ENCODE measurements around the gene PCED1A.
A peak's percentile ranks its signal among the peaks of the same experiment; 100 is the strongest.

Gene PCED1A, protein sequence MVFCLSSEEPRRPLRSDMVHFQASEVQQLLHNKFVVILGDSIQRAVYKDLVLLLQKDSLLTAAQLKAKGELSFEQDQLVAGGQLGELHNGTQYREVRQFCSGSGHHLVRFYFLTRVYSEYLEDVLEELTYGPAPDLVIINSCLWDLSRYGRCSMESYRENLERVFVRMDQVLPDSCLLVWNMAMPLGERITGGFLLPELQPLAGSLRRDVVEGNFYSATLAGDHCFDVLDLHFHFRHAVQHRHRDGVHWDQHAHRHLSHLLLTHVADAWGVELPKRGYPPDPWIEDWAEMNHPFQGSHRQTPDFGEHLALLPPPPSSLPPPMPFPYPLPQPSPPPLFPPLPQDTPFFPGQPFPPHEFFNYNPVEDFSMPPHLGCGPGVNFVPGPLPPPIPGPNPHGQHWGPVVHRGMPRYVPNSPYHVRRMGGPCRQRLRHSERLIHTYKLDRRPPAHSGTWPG

DNA sequence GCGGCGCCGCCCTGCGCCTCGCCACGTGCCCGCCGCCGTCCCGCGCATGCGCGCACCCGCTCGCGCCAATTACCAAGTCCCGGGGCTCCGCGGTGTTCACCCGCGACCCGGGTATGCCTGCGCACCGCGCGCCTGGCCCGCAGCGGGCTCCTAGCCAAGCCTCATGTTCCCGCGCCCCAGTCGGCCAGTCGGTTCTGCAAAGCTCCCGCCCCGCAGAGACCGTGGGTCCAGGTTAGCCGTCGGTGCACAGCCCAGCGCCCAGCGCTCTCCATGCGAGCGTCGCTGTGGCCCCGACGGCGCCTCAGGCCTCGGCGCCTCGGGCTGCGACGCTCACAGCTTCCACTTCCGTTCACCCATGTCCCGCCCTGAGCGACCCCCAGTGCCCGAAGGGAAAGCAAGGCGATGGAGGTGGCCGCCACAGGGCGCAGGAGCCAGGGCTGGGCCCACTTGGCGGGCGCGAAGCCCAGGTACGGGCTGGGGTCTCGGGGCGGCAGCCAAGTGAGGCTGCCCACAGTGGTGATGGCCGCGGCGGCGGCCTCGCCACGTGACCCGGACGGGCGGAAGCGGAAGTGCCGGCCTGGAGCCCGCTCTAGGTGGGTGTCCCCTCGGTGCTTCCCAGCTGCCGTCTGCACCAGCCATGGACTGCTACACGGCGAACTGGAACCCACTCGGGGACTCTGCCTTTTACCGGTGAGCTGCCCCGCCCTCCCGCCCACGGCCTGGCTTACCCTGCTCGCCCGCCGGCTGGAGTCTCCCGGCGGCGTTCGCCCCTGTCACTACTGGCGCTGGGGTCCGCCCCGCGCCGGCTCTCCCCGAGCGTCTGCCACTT is at the start of gene PCED1A, which contains the start of gene VPS16:
Gene PCED1A (minus strand): TSS at position 518 of the 829 bp plus-strand sequence. CDS start 743 bp downstream, outside the sequence.
Gene VPS16 (plus strand): TSS at position 608 of the 829 bp plus-strand sequence. CDS start 30 bp downstream, at position 638.
- DNase-seq (ENCODE audit: low spot score), result peak; percentile 85

DNA sequence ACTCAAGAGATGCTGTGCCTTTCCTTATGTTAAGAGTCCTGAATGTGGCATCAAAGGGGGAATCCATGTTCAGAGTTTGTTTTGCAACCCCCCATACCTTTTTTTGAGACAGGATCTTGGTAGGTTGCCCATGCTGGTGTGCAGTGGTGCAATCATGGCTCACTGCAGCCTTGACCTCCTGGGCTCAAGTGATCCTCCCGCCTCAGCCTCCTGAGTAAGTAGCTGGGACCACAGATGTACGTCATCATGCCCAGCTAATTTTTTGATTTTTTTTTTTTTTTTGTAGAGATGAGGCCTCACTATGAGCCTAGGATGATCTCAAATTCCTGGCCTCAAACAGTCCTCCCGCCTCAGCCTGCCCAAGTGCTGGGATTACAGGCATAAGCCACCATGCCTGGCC is 49.3 kb upstream of the PCED1A start:
- no peak for DNase-seq (ENCODE audit: low spot score)

DNA sequence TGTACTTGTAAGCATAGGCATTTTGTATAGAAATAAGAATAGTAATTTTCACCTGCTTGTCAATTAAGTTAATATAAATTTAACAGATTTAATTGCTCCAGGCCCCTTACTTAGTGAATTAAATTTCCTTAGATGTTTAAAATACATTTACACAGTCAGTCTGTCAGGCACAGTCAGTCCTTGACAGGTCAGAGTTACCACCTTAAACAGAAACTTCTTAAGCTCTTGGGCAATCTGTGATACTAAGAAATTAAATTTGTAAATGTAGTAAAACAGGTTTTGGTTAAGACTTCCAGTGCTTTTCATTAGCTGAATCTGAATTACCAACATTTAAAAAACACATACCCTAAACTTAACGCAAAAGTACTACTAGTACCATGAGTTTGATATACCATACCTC is 48.8 kb upstream of the PCED1A start:
- no peak for DNase-seq (ENCODE audit: low spot score)

- DNase-seq (ENCODE audit: low spot score), result no peak
Observed at GRCh38 chr20:2888224-2888955, 47.9 kb upstream of the PCED1A start.

DNA sequence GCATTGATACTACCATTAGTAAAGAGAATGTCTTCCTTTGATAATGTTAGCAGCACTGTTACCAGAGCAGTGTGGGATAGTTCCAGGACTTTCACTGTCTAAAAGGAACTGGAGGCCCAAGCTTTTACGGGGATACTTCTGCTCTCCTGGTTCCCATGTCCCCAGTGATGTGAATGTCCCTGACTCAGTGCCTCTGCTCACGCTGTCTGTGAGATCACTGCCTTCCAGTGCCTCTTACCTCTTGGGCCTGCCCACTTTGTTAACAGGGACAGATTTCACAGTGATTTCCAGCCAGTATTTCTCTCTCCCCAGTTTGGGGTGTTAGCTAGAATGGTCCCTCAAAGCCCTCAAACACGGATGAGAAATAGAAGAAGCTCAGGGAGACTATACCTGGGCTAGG is 47.3 kb upstream of the PCED1A start:
- DNase-seq (ENCODE audit: low spot score), result no peak

GRCh38 chr20:2883726-2884637 is 43.5 kb upstream of the PCED1A start:
- no peak for DNase-seq (ENCODE audit: low spot score)

DNA sequence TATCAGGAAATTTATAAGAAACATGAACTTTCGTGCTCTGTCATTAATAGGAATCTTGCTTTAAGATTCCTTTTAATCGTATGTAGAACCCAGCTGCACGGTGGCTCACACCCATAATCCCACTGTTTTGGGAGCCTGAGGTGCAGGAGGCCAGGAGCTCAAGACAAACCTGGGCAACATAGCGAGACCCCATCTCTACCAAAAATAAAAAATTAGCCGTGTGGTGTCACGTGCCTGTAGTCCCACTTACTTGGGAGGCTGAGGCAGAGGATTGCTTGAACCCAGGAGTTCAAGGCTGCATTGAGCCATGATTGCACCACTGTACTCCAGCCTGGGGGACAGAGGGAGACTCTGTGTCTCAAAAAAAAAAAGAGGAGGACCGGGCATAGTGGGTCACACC is 40.2 kb upstream of the PCED1A start:
- DNase-seq (ENCODE audit: low spot score), result no peak

- no peak for DNase-seq (ENCODE audit: low spot score)
Observed at GRCh38 chr20:2879146-2879545, 38.7 kb upstream of the PCED1A start.

DNA sequence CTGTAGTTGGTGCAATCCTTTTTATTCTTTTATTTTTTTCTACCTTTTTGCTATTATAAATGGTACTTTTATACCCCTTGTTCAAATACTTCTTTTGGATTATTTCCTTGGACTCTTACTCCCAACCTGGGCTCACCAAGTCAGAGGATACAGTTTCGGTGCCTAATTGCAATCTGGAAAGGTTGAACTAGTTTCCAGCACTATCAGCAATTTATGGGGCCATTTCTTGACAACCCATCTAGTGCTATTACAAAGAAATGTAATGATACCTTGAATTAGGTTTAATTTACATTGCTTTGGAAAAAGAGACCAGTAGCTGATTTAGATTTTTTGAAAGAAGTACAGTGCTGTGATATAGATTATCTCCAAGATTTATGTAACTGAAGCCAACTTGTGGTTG is 38.1 kb upstream of the PCED1A start:
- no peak for DNase-seq (ENCODE audit: low spot score)

GRCh38 chr20:2875690-2876203 is 35.3 kb upstream of the PCED1A start:
- DNase-seq (ENCODE audit: low spot score), result no peak

DNA sequence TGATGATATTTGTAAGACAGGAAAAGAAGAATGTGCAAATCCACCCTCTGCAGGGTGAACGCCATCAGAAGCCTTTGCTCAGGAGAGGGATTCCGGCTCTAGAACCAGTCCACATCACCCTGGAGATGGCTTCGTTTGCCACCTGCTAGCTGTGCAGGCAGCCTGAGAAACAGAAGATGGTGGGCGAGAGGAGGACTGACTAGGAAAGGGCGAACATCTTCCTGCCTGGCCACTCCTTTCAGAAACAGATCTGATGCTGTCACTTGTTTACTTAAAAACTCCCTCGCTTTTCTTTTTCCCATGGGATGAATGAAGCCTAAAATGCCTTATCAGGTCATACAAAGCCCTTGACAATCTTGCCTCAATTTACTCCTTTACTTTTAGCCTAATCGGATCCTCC is 34.0 kb upstream of the PCED1A start:
- no peak for DNase-seq (ENCODE audit: low spot score)

- peak; percentile 51 for DNase-seq (ENCODE audit: low spot score)
Observed at GRCh38 chr20:2873747-2874041, 33.2 kb upstream of the PCED1A start.

DNA sequence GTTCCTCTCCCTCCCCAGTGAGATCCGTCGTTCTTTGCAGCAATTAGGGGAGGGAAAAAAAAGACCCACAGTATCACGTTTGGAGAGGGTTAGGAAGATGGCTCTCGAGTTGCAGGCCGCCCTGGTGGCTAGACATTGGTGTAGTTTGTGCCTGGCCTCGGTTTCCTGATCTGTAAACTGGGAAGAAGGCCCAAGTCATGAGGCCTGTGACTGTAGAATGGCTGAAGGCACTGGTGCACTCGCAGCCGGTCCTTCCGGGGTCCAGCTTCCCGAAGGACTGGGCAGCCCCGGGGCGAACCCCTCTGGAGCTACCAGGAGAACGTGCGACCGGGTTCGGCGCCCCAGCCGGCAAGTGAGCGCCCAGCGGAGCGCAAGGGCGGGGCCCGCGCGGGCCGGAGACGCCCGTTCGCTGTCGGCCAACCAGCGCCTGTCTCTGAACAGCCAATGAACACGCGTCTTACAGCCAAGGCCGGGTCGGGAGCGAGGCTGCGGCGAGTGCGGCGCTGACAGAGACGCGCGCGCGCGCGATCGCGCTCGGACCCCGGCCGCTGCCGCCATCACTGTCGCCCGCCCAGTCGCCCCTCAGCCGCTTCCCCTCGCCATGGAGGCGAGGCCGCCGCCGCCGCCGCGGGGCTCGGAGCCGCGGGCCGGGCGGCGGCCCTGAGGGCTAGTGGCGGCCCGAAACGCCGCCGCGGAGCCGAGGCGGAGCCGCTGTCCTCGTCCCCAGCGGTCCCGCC is 32.7 kb upstream of the PCED1A start, which contains the start of gene PTPRA:
Gene PTPRA (plus strand): TSS at position 472 of the 737 bp plus-strand sequence. CDS start 90,797 bp downstream, outside the sequence.
- peak; percentile 91 for DNase-seq (ENCODE audit: low spot score)

- DNase-seq (ENCODE audit: low spot score), result peak; percentile 71
Observed at GRCh38 chr20:2872459-2873009, 32.1 kb upstream of the PCED1A start.

- DNase-seq (ENCODE audit: low spot score), result no peak
Observed at GRCh38 chr20:2871661-2872458, 31.4 kb upstream of the PCED1A start.

DNA sequence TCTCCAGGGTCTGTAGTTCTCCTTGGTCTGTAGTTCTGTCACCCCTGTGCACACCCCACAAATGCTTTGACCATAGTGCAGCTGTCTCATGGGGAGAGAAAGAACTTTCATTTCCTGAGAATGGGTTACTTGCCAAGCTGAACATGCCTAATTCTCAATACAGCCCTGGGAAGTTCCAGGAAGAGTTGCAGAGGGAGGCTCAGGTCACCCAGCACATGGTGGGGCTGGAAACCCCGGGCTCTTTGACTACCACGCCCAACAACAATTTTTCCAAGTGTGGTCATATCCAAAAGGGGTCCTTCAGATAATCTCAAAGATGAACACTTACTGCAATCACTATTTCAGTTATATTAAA is 30.6 kb upstream of the PCED1A start:
- DNase-seq (ENCODE audit: low spot score), result no peak

DNA sequence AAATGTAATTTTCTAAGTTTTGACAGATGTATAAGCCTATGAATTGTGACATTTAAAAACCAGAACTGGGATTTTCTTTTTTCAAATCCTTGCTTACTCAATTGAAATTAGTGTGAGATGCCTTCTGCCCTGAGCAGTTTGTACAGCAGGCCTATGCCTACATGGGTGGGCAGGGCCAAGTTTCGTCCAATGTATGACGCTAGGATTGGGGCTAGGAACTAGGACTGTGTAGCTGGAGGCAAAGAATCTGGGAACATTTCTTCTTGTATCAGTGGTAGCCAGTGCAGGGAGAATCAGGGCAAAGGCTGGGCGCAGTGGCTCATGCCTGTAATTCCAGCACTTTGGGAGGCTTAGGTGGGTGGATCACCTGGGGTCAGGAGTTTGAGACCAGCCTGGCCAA is 28.9 kb upstream of the PCED1A start:
- no peak for DNase-seq (ENCODE audit: low spot score)

DNA sequence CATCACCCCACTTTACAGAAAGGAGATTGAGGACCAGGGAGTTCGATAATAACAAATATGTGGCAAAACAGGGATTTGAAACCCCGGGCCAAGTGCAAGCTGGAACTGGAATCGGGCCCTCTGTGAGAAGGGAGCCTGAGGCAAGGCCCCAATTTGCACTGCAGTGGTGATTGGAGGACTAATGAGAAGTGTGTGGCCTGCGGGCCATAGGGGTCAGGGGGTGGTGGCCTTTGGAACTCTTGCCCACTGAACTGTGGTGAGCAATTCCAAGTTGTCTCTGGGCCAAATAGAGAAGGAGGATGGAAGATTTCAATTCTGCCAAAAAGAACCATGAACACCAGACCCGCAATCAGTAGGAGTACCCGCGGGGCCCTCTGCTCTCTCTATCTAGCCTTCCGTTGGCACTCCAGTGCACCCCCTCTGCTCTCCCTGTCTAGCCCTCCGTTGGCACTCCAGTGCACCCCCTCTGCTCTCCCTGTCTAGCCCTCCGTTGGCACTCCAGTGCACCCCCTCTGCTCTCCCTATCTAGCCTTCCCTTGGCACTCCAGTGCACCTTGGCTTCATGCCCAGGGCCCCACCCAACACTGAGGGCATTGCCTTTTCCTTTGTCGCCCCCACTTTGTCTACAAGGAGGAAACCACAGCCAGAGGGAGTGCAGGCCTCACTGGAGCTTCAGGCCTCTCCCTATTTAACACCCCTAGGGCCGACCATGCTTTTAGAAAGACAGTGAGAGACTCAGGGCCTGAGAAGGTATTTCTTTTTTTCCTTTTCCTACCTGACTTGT is 26.8 kb upstream of the PCED1A start:
- DNase-seq (ENCODE audit: low spot score), result no peak
